ENCODE data around the gene SAE1.

DNA sequence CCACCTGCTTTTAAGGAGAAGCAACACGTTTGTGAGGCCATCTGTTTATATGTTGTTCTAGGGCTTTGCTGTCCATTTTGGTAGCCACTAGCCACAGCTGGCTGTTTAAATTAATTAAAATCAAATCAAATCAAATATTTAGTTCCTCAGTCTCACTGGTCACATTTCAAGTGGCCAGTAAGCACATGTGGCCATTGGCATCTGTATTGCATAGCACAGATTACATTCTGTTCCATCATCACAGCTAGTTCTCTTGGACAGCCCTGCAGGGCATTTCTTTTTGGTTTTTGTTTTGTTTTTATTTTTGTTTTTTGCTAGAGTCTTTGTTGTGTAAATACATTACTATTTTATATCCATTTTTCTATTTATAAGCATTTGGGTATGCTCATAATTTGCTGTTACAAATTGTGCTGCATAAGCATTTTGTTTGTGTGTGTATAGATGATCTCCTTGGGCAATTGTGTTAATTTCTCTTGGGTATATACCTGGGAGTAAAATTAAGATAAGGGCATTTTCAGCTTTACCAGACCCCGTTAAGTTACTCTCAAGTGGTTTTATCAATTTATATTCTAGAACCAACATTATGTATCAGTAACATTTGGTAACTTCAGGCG, 31.3 kb downstream of the SAE1 start:
- TF ChIP-seq EZH2 (IDR thresholded peaks at IDR 0.05) (no peak), POLR2AphosphoS5 (IDR thresholded peaks at IDR 0.05; ENCODE audit: borderline replicate concordance, low read depth, low read length) (no peak)
